Caco-2 (cell line): ENCODE measurements around the gene MNAT1. TPM values are rescaled to one million over a fixed set of nuclear protein-coding genes. Genes with fewer than 3 reads are reported as not detected.

Experiments used
- BruUV-seq: library from RNA; stranded (reverse); fragments of 400-500 nt; replicated peaks from 2 replicates; lab custom pipeline; 2021; lab: Mats Ljungman, UMichigan
- CTCF ChIA-PET: fragments of 300-600 bp; sonication (Branson Sonifier 250); formaldehyde crosslinking; loops from one replicate; lab custom pipeline; 2022; ENCODE audit warnings: antibody characterized with exemption; lab: Charles Lee
- POLR2A ChIA-PET: fragments of 300-600 bp; sonication (Branson Sonifier 250); formaldehyde crosslinking; loops from one replicate; lab custom pipeline; 2022; ENCODE audit warnings: antibody characterized with exemption; lab: Charles Lee
- DNase-seq, 2 experiments: peaks; one replicate each; pipeline versions ENCODE4 v3.0.0 to v3.0.0-alpha.2; 2020 to 2022
- H3K27me3 ChIP-seq: replicated peaks from 2 replicates; pipeline ENCODE4 v1.6.0; 2011; ENCODE audit warnings: low read length; ENCODE audit not compliant: control insufficient read depth, insufficient read depth
- H3K36me3 ChIP-seq: 2 replicates; pipeline ENCODE4 v1.5.1; 2011; ENCODE audit warnings: low read length; ENCODE audit not compliant: control insufficient read depth, insufficient read depth
- H3K4me1 ChIP-seq: fragments of 250-450 bp; sonication (Bioruptor Pico); 2 replicates; pipeline ENCODE4 v1.5.1; 2020; ENCODE audit warnings: mild to moderate bottlenecking
- H3K4me3 ChIP-seq: 2 replicates; pipeline ENCODE4 v1.5.1; 2011; ENCODE audit warnings: low read depth, mild to moderate bottlenecking, control low read depth, low read length
- H3K9me3 ChIP-seq: fragments of 250-450 bp; sonication (Bioruptor Pico); 2 replicates; pipeline ENCODE4 v1.5.1; 2020; ENCODE audit warnings: mild to moderate bottlenecking, moderate library complexity
- H3K27ac Mint-ChIP-seq: one replicate; pipeline ENCODE4 v1.8.0; 2022; ENCODE audit warnings: mixed read lengths; ENCODE audit not compliant: unreplicated experiment
- H3K27me3 Mint-ChIP-seq: one replicate; pipeline ENCODE4 v1.8.0; 2022; ENCODE audit warnings: mixed read lengths; ENCODE audit not compliant: insufficient read depth, unreplicated experiment
- H3K36me3 Mint-ChIP-seq: one replicate; pipeline ENCODE4 v1.8.0; 2022; ENCODE audit warnings: mild to moderate bottlenecking, mixed read lengths; ENCODE audit not compliant: insufficient read depth, unreplicated experiment
- H3K4me1 Mint-ChIP-seq: one replicate; pipeline ENCODE4 v1.8.0; 2022; ENCODE audit warnings: low read depth, mixed read lengths; ENCODE audit not compliant: unreplicated experiment
- H3K4me3 Mint-ChIP-seq: one replicate; pipeline ENCODE4 v1.8.0; 2022; ENCODE audit warnings: mild to moderate bottlenecking, moderate library complexity, mixed read lengths; ENCODE audit not compliant: unreplicated experiment
- H3K9me3 Mint-ChIP-seq: one replicate; pipeline ENCODE4 v1.8.0; 2022; ENCODE audit warnings: mixed read lengths; ENCODE audit not compliant: unreplicated experiment
- CTCF ChIP-seq, 2 experiments: fragments of 200-600 bp in 1 of 2; IDR thresholded peaks; 1 replicate in 1 of 2; 2 replicates in 1 of 2; pipeline versions ENCODE4 v1.5.1 to v1.8.0; 2011 to 2022; ENCODE audit warnings: antibody characterized with exemption in 1 of 2, control low read depth in 1 of 2, inconsistent platforms in 1 of 2, low read depth in 1 of 2, low read length in 1 of 2, mild to moderate bottlenecking in 1 of 2, moderate library complexity in 1 of 2; ENCODE audit not compliant: insufficient read depth in 1 of 2, severe bottlenecking in 1 of 2, unreplicated experiment in 1 of 2
- intact Hi-C: fragments of 100-400 bp; cut with micrococcal nuclease; formaldehyde crosslinking; loops from one replicate; pipeline ENCODE4 v1.10.0; 2022; ENCODE audit not compliant: unreplicated experiment
- total RNA-seq: library from RNA; stranded (reverse); gene quantifications from 2 replicates; pipeline ENCODE4 v1.2.3, GENCODE V29; 2022

MNAT1 gene
- total RNA-seq, 1 experiment from 2014 or later: 36.4 TPM

DNA sequence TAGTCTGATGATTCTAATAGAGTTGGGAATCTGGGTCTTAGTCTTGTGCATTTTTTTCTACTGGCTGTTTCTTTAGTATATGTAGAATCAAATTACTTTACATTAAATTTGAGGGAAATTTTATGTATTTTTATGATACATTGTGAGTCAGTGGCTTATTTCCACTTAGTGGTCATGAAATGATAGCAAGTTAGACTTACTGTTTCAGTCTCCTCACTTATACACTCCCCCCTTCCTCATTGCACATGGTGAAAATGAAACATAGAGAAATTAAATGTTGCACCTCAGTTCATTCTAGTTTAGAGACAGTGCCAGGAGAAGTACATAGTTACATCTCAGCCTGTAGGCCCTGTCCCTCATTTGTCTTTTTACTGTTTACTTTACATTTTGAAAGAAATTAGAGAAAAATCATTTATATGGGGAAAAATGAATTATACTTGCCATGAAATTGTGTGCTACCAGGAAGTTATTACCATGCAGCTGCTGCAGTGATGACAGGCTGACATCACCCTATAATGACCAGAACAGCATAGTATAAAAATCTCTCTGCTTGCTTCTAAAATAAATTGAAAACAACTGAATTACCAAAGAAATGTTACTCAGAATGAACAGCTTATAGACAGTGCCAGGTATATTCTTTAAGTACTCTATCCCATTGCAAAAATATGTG lies 133.1 kb downstream of the MNAT1 start:
- no peak for TF ChIP-seq CTCF (IDR thresholded peaks at IDR 0.05; ENCODE audit: insufficient read depth in 1 of 2, low read depth in 1 of 2, low read length in 1 of 2, severe bottlenecking in 1 of 2, unreplicated experiment in 1 of 2)
- no TSS peak for BruUV-seq

GRCh38 chr14:60878121-60878520 lies 143.6 kb downstream of the MNAT1 start:
- Histone ChIP-seq H3K9me3 (no peaks in the 10 kb centered on the region), H3K36me3 (no peaks in the 10 kb centered on the region), H3K4me3 (no peak overlapping the region), H3K27me3 (no peaks in the 10 kb centered on the region), H3K4me1 (no peaks in the 10 kb centered on the region)
- no peak for DNase-seq
- no peak overlapping the region for H3K4me3 Mint-ChIP-seq
- no peaks in the 10 kb centered on the region for H3K27me3 Mint-ChIP-seq
- ChIA-PET CTCF (no interaction called here), POLR2A (no interaction called here)
- intact Hi-C loops: no loop called here
- no peaks in the 10 kb centered on the region for H3K36me3 Mint-ChIP-seq
- H3K4me1 Mint-ChIP-seq: no peaks in the 10 kb centered on the region
- no TSS peak for BruUV-seq
- H3K9me3 Mint-ChIP-seq: peaks cover 9% of the 10 kb centered on the region
- no peak for TF ChIP-seq CTCF (IDR thresholded peaks at IDR 0.05; ENCODE audit: insufficient read depth in 1 of 2, low read depth in 1 of 2, low read length in 1 of 2, severe bottlenecking in 1 of 2, unreplicated experiment in 1 of 2)
- no peak overlapping the region for H3K27ac Mint-ChIP-seq

More for the DNA sequence above, 133.1 kb downstream of the MNAT1 start:
- ChIA-PET CTCF (no interaction called here), POLR2A (no interaction called here)
- Mint-ChIP-seq H3K36me3 (no peaks in the 10 kb centered on the region), H3K4me1 (peaks cover 8% of the 10 kb centered on the region), H3K4me3 (no peak overlapping the region), H3K27me3 (no peaks in the 10 kb centered on the region), H3K9me3 (no peaks in the 10 kb centered on the region), H3K27ac (no peak overlapping the region)
- DNase-seq: no peak
- H3K4me1 ChIP-seq: no peaks in the 10 kb centered on the region
- H3K9me3 ChIP-seq: no peaks in the 10 kb centered on the region
- H3K27me3 ChIP-seq: no peaks in the 10 kb centered on the region
- no peaks in the 10 kb centered on the region for H3K36me3 ChIP-seq
- H3K4me3 ChIP-seq: no peak overlapping the region
- intact Hi-C loops: no loop called here

- no peak for DNase-seq
- H3K9me3 ChIP-seq: peaks cover 1% of the 10 kb centered on the region; the same call in 1 of the 2 replicates
- intact Hi-C loops: no loop called here
- H3K4me1 ChIP-seq: no peaks in the 10 kb centered on the region
- H3K4me3 Mint-ChIP-seq: no peak overlapping the region
- no peaks in the 10 kb centered on the region for H3K36me3 Mint-ChIP-seq
- no peak overlapping the region for H3K4me3 ChIP-seq
- CTCF ChIA-PET: no interaction called here
- POLR2A ChIA-PET: no interaction called here
- no peak overlapping the region for H3K27ac Mint-ChIP-seq
- no peaks in the 10 kb centered on the region for H3K27me3 Mint-ChIP-seq
- H3K27me3 ChIP-seq: no peaks in the 10 kb centered on the region
- no TSS peak for BruUV-seq
- peaks cover 10% of the 10 kb centered on the region for H3K9me3 Mint-ChIP-seq
- H3K36me3 ChIP-seq: no peaks in the 10 kb centered on the region
- no peak for TF ChIP-seq CTCF (IDR thresholded peaks at IDR 0.05; ENCODE audit: insufficient read depth in 1 of 2, low read depth in 1 of 2, low read length in 1 of 2, severe bottlenecking in 1 of 2, unreplicated experiment in 1 of 2)
- no peaks in the 10 kb centered on the region for H3K4me1 Mint-ChIP-seq
Observed at GRCh38 chr14:60878536-60878935, 144.0 kb downstream of the MNAT1 start.
